Right atrium auricular region (tissue), 2 donors: Measurements from ENCODE around the gene TUT4. TPM values are rescaled to one million over a fixed set of nuclear protein-coding genes. Genes with fewer than 3 reads are reported as not detected.

Experiments
- DNase-seq: peaks from one replicate; pipeline ENCODE4 v3.0.0-alpha.2; 2019; ENCODE audit warnings: low spot score
- H3K27ac ChIP-seq, 2 donors: fragments of 200-600 bp; sonication (generic); 1 replicate in 1 of 2; 2 replicates in 1 of 2; pipeline ENCODE4 v1.5.1; 2016 to 2019
- H3K27me3 ChIP-seq, 2 donors: fragments of 200-600 bp; sonication (generic); one replicate each; pipeline versions ENCODE4 v1.5.1 to v1.6.0; 2017 to 2019
- H3K36me3 ChIP-seq: fragments of 200-600 bp; sonication (generic); one replicate; pipeline ENCODE4 v1.5.1; 2016
- H3K4me1 ChIP-seq, 2 donors: fragments of 200-600 bp; sonication (generic); one replicate each; pipeline versions ENCODE4 v1.5.1 to v1.6.0; 2017 to 2019
- H3K4me3 ChIP-seq, 2 donors: fragments of 200-600 bp; sonication (generic); 1 replicate in 1 of 2; 2 replicates in 1 of 2; pipeline ENCODE4 v1.5.1; 2017 to 2019; ENCODE audit warnings: mild to moderate bottlenecking in 1 of 2, moderate library complexity in 1 of 2
- H3K9me3 ChIP-seq, 2 donors: fragments of 200-600 bp; sonication (generic); one replicate each; pipeline ENCODE4 v1.5.1; 2019
- CTCF ChIP-seq, 2 donors: fragments of 200-600 bp; sonication (generic); IDR thresholded peaks; one replicate each; pipeline ENCODE4 v1.5.1; 2019; ENCODE audit warnings: antibody characterized with exemption in 2 of 2
- total RNA-seq, 2 donors: library from RNA; depleted of rRNA; stranded (reverse); fragments of >200 nt; gene quantifications; one replicate each; pipeline ENCODE4 v1.1.0, GENCODE V29; 2016

The TUT4 gene
- total RNA-seq, 2 donors from 2014 or later = 27.4 to 33.3 TPM

GRCh38 chr1:52546852-52547251 lies 6.0 kb downstream of the TUT4 start:
- Histone ChIP-seq H3K9me3 (peaks cover 3 to 11% of the 10 kb centered on the region in 2 donors), H3K4me1 (peaks cover 0 to 13% of the 10 kb centered on the region in 2 donors), H3K27ac (no peak overlapping the region), H3K4me3 (no peak overlapping the region), H3K27me3 (no peaks in the 10 kb centered on the region), H3K36me3 (no peaks in the 10 kb centered on the region)
- no peak for DNase-seq
- TF ChIP-seq CTCF (IDR thresholded peaks at IDR 0.05) = no peak

GRCh38 chr1:52544665-52545525 lies 8.0 kb downstream of the TUT4 start:
- Histone ChIP-seq H3K27ac (no peak overlapping the region), H3K4me1 (no peaks in the 10 kb centered on the region), H3K9me3 (peaks cover 3 to 19% of the 10 kb centered on the region in 2 donors), H3K36me3 (no peaks in the 10 kb centered on the region), H3K27me3 (no peaks in the 10 kb centered on the region), H3K4me3 (no peak overlapping the region)
- TF ChIP-seq CTCF (IDR thresholded peaks at IDR 0.05) = no peak
- no peak for DNase-seq

- no peak for DNase-seq
Measured at GRCh38 chr1:52542085-52542688, 10.7 kb downstream of the TUT4 start.

GRCh38 chr1:52534928-52535764 lies 17.7 kb downstream of the TUT4 start:
- TF ChIP-seq CTCF (IDR thresholded peaks at IDR 0.05) = no peak
- Histone ChIP-seq H3K27me3 (no peaks in the 10 kb centered on the region), H3K9me3 (no peaks in the 10 kb centered on the region), H3K4me1 (no peaks in the 10 kb centered on the region), H3K36me3 (no peaks in the 10 kb centered on the region), H3K27ac (no peak overlapping the region), H3K4me3 (no peak overlapping the region)
- DNase-seq = no peak

More at GRCh38 chr1:52542085-52542688, 10.7 kb downstream of the TUT4 start:
- Histone ChIP-seq H3K9me3 (peaks cover 3 to 19% of the 10 kb centered on the region in 2 donors), H3K36me3 (no peaks in the 10 kb centered on the region), H3K4me3 (no peak overlapping the region), H3K27me3 (no peaks in the 10 kb centered on the region), H3K4me1 (no peaks in the 10 kb centered on the region), H3K27ac (no peak overlapping the region)
- TF ChIP-seq CTCF (IDR thresholded peaks at IDR 0.05) = no peak

GRCh38 chr1:52533713-52534112 lies 19.2 kb downstream of the TUT4 start:
- DNase-seq = no peak
- Histone ChIP-seq H3K9me3 (no peaks in the 10 kb centered on the region), H3K36me3 (no peaks in the 10 kb centered on the region), H3K27me3 (no peaks in the 10 kb centered on the region), H3K4me3 (no peak overlapping the region), H3K27ac (no peak overlapping the region), H3K4me1 (no peaks in the 10 kb centered on the region)
- no peak for TF ChIP-seq CTCF (IDR thresholded peaks at IDR 0.05)
